UCSD-AML1 (cell line): ENCODE data around the gene CHEK1.
"Not testable (repeated sequence)": the region's sequence is repeated elsewhere in the genome, so short reads cannot be mapped to it uniquely, and the experiment has no call there.

Source experiments
- DNase-seq: peaks from one replicate; lab custom pipeline; 2025; ENCODE audit not compliant: unreplicated experiment; lab: John Stamatoyannopoulos, UW

CHEK1 gene

GRCh38 chr11:125692887-125693286 lies 67.9 kb downstream of the CHEK1 start:
- DNase-seq, result no peak

GRCh38 chr11:125694951-125695350 lies 70.0 kb downstream of the CHEK1 start:
- no peak for DNase-seq

DNA sequence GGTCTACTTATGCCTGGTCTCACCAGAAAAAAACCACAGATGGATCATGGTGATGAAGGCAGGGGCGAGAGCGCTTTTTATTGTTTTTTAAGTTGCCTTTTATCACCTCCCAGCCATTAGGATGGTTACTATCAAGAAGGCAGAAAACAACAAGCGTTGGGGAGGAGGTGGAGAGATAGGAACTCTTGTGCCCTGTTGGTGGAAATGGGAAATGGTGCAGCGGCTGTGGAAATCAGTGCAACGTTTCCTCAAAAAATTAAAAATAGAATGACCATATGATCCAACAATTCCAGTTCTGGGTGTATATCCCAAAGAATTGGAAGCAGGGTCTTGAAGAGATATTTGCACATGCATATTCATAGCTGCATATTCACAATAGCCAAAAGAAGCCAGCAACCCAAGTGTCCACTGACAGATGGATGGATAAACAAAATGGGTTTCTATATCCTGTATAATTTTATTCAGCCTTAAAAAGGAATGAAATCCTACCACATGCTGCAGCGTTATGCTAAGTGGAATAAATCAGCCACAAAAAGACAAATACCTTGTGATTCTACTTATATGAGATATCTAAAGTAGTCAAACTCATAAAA lies 76.2 kb downstream of the CHEK1 start:
- DNase-seq, result no peak

GRCh38 chr11:125701858-125702621 lies 77.1 kb downstream of the CHEK1 start:
- no peak for DNase-seq

DNA sequence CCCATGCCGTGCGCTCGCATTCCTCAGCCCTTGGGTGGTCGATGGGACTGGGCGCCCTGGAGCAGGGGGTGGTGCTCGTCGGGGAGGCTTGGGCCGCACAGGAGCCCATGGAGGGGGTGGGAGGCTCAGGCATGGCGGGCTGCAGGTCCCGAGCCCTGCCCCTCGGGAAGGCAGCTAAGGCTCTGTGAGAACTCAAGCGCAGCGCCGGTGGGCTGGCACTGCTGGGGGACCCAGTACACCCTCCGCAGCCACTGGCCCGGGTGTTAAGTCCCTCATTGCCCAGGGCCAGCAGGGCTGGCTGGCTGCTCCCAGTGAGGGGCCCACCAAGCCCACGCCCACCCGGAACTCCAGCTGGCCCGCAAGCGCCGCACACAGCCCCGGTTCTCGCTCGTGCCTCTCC lies 79.7 kb downstream of the CHEK1 start:
- DNase-seq, result not testable (repeated sequence)

GRCh38 chr11:125720781-125721180 lies 95.8 kb downstream of the CHEK1 start:
- DNase-seq, result no peak

- no peak for DNase-seq
Measured at GRCh38 chr11:125724125-125724524, 99.2 kb downstream of the CHEK1 start.
